ENCODE results near the gene PLEKHS1. TPM values are rescaled to one million over a fixed set of nuclear protein-coding genes. Genes with fewer than 3 reads are reported as not detected.
"Not testable (repeated sequence)": the region's sequence is repeated elsewhere in the genome, so short reads cannot be mapped to it uniquely, and the experiment has no call there.

Gene PLEKHS1
- total RNA-seq, 1 donor from 2014 or later: not detected

- DNase-seq (ENCODE audit: low read depth, low spot score): no peak
- H3K4me1 Mint-ChIP-seq: peaks cover 5% of the 10 kb centered on the region
- no peak overlapping the region for H3K27ac Mint-ChIP-seq (ENCODE audit: unreplicated experiment)
- no peaks in the 10 kb centered on the region for H3K36me3 Mint-ChIP-seq (ENCODE audit: low read depth)
- no peak overlapping the region for H3K4me3 Mint-ChIP-seq
- H3K9me3 Mint-ChIP-seq: no peaks in the 10 kb centered on the region
- H3K27me3 Mint-ChIP-seq (ENCODE audit: low read depth): no peaks in the 10 kb centered on the region
- no peak for TF ChIP-seq CTCF (conservative IDR thresholded peaks at IDR 0.05)
Measured at GRCh38 chr10:113819989-113820388, 68.5 kb downstream of the PLEKHS1 start.

GRCh38 chr10:113820507-113820906, 69.0 kb downstream of the PLEKHS1 start:
- H3K4me3 Mint-ChIP-seq: no peak overlapping the region
- no peaks in the 10 kb centered on the region for H3K9me3 Mint-ChIP-seq
- H3K36me3 Mint-ChIP-seq (ENCODE audit: low read depth): no peaks in the 10 kb centered on the region
- no peak for TF ChIP-seq CTCF (conservative IDR thresholded peaks at IDR 0.05)
- no peak overlapping the region for H3K27ac Mint-ChIP-seq (ENCODE audit: unreplicated experiment)
- peaks cover 5% of the 10 kb centered on the region for H3K4me1 Mint-ChIP-seq
- H3K27me3 Mint-ChIP-seq (ENCODE audit: low read depth): no peaks in the 10 kb centered on the region
- DNase-seq (ENCODE audit: low read depth, low spot score): peak; percentile 23

- not testable (repeated sequence) for H3K4me1 Mint-ChIP-seq; H3K27ac Mint-ChIP-seq (ENCODE audit: unreplicated experiment); DNase-seq (ENCODE audit: low read depth, low spot score); H3K27me3 Mint-ChIP-seq (ENCODE audit: low read depth); H3K36me3 Mint-ChIP-seq (ENCODE audit: low read depth); H3K4me3 Mint-ChIP-seq; H3K9me3 Mint-ChIP-seq
Measured at GRCh38 chr10:113821306-113821705, 69.8 kb downstream of the PLEKHS1 start.

- no peak for DNase-seq (ENCODE audit: low read depth, low spot score)
- Mint-ChIP-seq H3K27ac (ENCODE audit: unreplicated experiment) (no peak overlapping the region), H3K27me3 (ENCODE audit: low read depth) (no peaks in the 10 kb centered on the region), H3K36me3 (ENCODE audit: low read depth) (no peaks in the 10 kb centered on the region), H3K4me1 (peaks cover 5% of the 10 kb centered on the region), H3K4me3 (no peak overlapping the region), H3K9me3 (no peaks in the 10 kb centered on the region)
- no peak for TF ChIP-seq CTCF (conservative IDR thresholded peaks at IDR 0.05)
Measured at GRCh38 chr10:113822174-113822573, 70.7 kb downstream of the PLEKHS1 start.

GRCh38 chr10:113823389-113823788, 71.9 kb downstream of the PLEKHS1 start:
- no peaks in the 10 kb centered on the region for H3K9me3 Mint-ChIP-seq
- TF ChIP-seq CTCF (conservative IDR thresholded peaks at IDR 0.05): no peak
- DNase-seq (ENCODE audit: low read depth, low spot score): no peak
- H3K27ac Mint-ChIP-seq (ENCODE audit: unreplicated experiment): no peak overlapping the region
- no peak overlapping the region for H3K4me3 Mint-ChIP-seq
- H3K36me3 Mint-ChIP-seq (ENCODE audit: low read depth): no peaks in the 10 kb centered on the region
- H3K27me3 Mint-ChIP-seq (ENCODE audit: low read depth): no peaks in the 10 kb centered on the region
- peaks cover 5% of the 10 kb centered on the region for H3K4me1 Mint-ChIP-seq

GRCh38 chr10:113825791-113826190, 74.3 kb downstream of the PLEKHS1 start:
- Mint-ChIP-seq H3K9me3 (no peaks in the 10 kb centered on the region), H3K27me3 (ENCODE audit: low read depth) (no peaks in the 10 kb centered on the region), H3K27ac (ENCODE audit: unreplicated experiment) (no peak overlapping the region), H3K4me3 (no peak overlapping the region), H3K4me1 (peaks cover under 1% of the 10 kb centered on the region), H3K36me3 (ENCODE audit: low read depth) (no peaks in the 10 kb centered on the region)
- TF ChIP-seq CTCF (conservative IDR thresholded peaks at IDR 0.05): no peak
- no peak for DNase-seq (ENCODE audit: low read depth, low spot score)

GRCh38 chr10:113828567-113828966, 77.1 kb downstream of the PLEKHS1 start:
- not testable (repeated sequence) for H3K4me1 Mint-ChIP-seq; DNase-seq (ENCODE audit: low read depth, low spot score); H3K27ac Mint-ChIP-seq (ENCODE audit: unreplicated experiment); H3K36me3 Mint-ChIP-seq (ENCODE audit: low read depth); H3K4me3 Mint-ChIP-seq; H3K27me3 Mint-ChIP-seq (ENCODE audit: low read depth); H3K9me3 Mint-ChIP-seq
